Measurements from ENCODE around the gene PDIK1L. TPM values are rescaled to one million over a fixed set of nuclear protein-coding genes. Genes with fewer than 3 reads are reported as not detected.

PDIK1L gene
- total RNA-seq, 1 donor from 2014 or later = 12.0 TPM

DNA sequence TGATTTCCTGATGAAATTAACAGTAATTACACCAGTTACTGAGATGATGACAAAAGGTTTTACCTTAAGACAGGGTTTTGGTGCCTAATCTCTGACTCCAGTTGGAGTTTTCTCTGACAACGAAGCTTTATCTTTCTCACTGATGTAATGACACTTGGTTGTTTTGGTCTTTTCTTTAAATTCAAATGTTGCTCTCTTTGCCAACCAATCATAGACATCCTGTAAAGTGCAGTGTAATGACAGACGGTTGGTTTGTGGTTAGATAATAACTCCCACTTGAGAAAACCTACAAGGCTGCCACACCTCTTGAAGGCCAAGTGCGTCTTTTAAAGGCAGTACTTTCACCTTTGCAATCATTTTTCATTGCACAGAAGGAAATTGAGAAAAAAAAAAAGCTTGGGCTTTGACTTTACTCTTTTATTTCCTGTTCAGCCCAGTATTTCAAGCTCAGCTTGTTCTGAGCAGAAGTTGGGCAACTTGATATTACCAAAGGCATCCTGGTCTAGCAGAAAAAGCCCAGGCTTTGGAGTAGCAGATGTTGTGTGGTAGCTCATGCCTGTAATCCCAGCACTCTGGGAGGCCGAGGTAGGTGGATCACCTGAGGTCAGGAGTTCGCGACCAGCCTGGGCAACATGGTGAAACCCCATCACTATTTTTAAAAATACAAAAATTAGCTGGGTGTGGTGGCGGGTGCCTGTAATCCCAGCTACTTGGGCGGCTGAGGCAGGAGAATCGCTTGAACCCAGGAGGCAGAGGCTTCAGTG, 14.9 kb downstream of the PDIK1L start:
- no peak overlapping the region for H3K4me2 ChIP-seq
- no peaks in the 10 kb centered on the region for H3K9me3 ChIP-seq (ENCODE audit: low read depth)
- no peaks in the 10 kb centered on the region for H3K9me3 Mint-ChIP-seq
- no peak overlapping the region for H3K4me3 ChIP-seq
- TF ChIP-seq, protein P1, sequence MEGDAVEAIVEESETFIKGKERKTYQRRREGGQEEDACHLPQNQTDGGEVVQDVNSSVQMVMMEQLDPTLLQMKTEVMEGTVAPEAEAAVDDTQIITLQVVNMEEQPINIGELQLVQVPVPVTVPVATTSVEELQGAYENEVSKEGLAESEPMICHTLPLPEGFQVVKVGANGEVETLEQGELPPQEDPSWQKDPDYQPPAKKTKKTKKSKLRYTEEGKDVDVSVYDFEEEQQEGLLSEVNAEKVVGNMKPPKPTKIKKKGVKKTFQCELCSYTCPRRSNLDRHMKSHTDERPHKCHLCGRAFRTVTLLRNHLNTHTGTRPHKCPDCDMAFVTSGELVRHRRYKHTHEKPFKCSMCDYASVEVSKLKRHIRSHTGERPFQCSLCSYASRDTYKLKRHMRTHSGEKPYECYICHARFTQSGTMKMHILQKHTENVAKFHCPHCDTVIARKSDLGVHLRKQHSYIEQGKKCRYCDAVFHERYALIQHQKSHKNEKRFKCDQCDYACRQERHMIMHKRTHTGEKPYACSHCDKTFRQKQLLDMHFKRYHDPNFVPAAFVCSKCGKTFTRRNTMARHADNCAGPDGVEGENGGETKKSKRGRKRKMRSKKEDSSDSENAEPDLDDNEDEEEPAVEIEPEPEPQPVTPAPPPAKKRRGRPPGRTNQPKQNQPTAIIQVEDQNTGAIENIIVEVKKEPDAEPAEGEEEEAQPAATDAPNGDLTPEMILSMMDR (IDR thresholded peaks at IDR 0.05) = no peak
- TF ChIP-seq EZH2phosphoT487 (IDR thresholded peaks at IDR 0.05) (no peak), EZH2 (IDR thresholded peaks at IDR 0.05) (no peak)
- no peak overlapping the region for H2AFZ ChIP-seq (replicated peaks)
- H3K4me1 Mint-ChIP-seq = peaks cover 14% of the 10 kb centered on the region
- no peak for DNase-seq (ENCODE audit: low spot score)
- H3K79me2 ChIP-seq (ENCODE audit: low read depth) = no peaks in the 10 kb centered on the region
- H3K27ac ChIP-seq = no peak overlapping the region
- H3K4me1 ChIP-seq = no peaks in the 10 kb centered on the region
- no peaks in the 10 kb centered on the region for H3K27me3 ChIP-seq
- peaks cover 8% of the 10 kb centered on the region for H4K20me1 ChIP-seq (ENCODE audit: low read depth)
- no peak overlapping the region for H3K27ac Mint-ChIP-seq
- peaks cover 3% of the 10 kb centered on the region for H3F3A ChIP-seq (ENCODE audit: low read depth)
- peaks cover 4% of the 10 kb centered on the region for H3K36me3 Mint-ChIP-seq
- no peak overlapping the region for H3K4me3 Mint-ChIP-seq
- H3K36me3 ChIP-seq = no peaks in the 10 kb centered on the region
- H3K27me3 Mint-ChIP-seq (ENCODE audit: insufficient read depth, low read depth) = no peaks in the 10 kb centered on the region
- H3K9ac ChIP-seq = no peak overlapping the region

DNA sequence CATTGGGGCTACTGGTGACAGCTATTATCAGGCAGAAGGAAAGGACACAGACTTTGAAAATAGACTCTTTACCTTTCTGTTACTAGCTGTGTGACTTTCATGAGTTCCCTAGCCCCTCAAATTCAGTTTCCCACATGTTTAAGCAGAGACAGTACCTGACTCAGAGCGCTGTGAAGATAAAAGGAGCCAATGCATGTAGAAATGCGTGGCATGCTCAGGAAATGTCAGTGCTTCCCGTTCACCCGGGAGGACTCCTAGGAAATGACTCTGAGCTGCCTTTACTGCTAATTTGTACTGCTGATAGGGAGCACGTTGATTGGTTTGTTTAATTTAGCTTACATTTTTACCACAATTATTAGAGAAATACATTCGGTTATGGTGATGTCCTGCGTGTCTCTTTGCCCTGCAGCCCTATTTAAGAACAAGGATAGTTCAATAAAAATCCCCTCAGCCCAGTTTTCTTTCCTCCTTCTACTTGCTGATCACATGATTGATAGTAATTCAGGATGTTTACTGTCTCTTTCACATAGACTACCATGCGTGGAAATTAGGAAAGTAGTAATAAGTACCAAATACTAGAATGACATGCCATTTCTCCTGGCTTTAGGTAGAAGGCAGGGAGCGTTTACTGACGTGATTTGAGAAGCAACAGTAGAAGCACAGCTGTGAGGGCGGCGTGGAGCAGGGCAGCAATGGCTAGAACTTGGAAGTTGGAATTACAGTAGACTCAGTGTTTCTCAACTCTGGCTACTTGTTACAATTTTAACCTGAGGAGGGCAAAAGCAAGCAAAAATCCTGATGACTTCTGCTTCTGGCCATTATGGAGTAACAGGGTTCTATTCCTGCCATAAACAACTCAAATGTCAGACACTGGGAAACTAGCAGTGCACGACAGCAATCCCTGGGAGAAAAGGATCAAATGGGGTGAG, 15.9 kb downstream of the PDIK1L start:
- no peak overlapping the region for H2AFZ ChIP-seq (replicated peaks)
- Mint-ChIP-seq H3K36me3 (peaks cover 3% of the 10 kb centered on the region), H3K4me1 (peaks cover 14% of the 10 kb centered on the region), H3K4me3 (no peak overlapping the region), H3K27me3 (ENCODE audit: insufficient read depth, low read depth) (no peaks in the 10 kb centered on the region), H3K9me3 (peaks cover 3% of the 10 kb centered on the region), H3K27ac (no peak overlapping the region)
- H3K27me3 ChIP-seq = no peaks in the 10 kb centered on the region
- TF ChIP-seq, protein P1 (IDR thresholded peaks at IDR 0.05) = no peak
- TF ChIP-seq EZH2phosphoT487 (IDR thresholded peaks at IDR 0.05) = no peak
- no peak overlapping the region for H3K27ac ChIP-seq
- DNase-seq (ENCODE audit: low spot score) = no peak
- no peak overlapping the region for H3K9ac ChIP-seq
- no peaks in the 10 kb centered on the region for H3K79me2 ChIP-seq (ENCODE audit: low read depth)
- H3K4me2 ChIP-seq = no peak overlapping the region
- H3K4me1 ChIP-seq = no peaks in the 10 kb centered on the region
- H3F3A ChIP-seq (ENCODE audit: low read depth) = peaks cover 3% of the 10 kb centered on the region
- no peak overlapping the region for H3K4me3 ChIP-seq
- peaks cover 8% of the 10 kb centered on the region for H4K20me1 ChIP-seq (ENCODE audit: low read depth)
- H3K9me3 ChIP-seq (ENCODE audit: low read depth) = no peaks in the 10 kb centered on the region
- no peaks in the 10 kb centered on the region for H3K36me3 ChIP-seq

GRCh38 chr1:26129778-26130177, 18.2 kb downstream of the PDIK1L start:
- H3K9me3 Mint-ChIP-seq = peaks cover 9% of the 10 kb centered on the region
- Histone ChIP-seq H2AFZ (replicated peaks) (no peak overlapping the region), H3K9me3 (ENCODE audit: low read depth) (no peaks in the 10 kb centered on the region), H3K4me3 (no peak overlapping the region), H3K9ac (no peak overlapping the region), H3K27me3 (no peaks in the 10 kb centered on the region), H4K20me1 (ENCODE audit: low read depth) (no peaks in the 10 kb centered on the region), H3K4me1 (no peaks in the 10 kb centered on the region), H3F3A (ENCODE audit: low read depth) (peaks cover 3% of the 10 kb centered on the region), H3K79me2 (ENCODE audit: low read depth) (no peaks in the 10 kb centered on the region), H3K27ac (no peak overlapping the region), H3K36me3 (no peaks in the 10 kb centered on the region), H3K4me2 (no peak overlapping the region)
- no peak for DNase-seq (ENCODE audit: low spot score)
- H3K27me3 Mint-ChIP-seq (ENCODE audit: insufficient read depth, low read depth) = peaks cover 3% of the 10 kb centered on the region
- TF ChIP-seq EZH2phosphoT487 (IDR thresholded peaks at IDR 0.05) (no peak), EZH2 (IDR thresholded peaks at IDR 0.05) (no peak)
- TF ChIP-seq, protein P1 (IDR thresholded peaks at IDR 0.05) = no peak
- H3K27ac Mint-ChIP-seq = no peak overlapping the region
- no peak overlapping the region for H3K4me3 Mint-ChIP-seq
- peaks cover 14% of the 10 kb centered on the region for H3K4me1 Mint-ChIP-seq
- H3K36me3 Mint-ChIP-seq = no peaks in the 10 kb centered on the region
